HepG2 (cell line): ENCODE measurements around the gene HLA-G. TPM values are rescaled to one million over a fixed set of nuclear protein-coding genes. Genes with fewer than 3 reads are reported as not detected.
A peak's percentile ranks its signal among the peaks of the same experiment; 100 is the strongest.

ENCODE experiments used
- BRD4 ChIP-seq: sonication (generic); formaldehyde crosslinking; IDR thresholded peaks from 2 replicates; pipeline ENCODE4 v1.4.0; 2020; ENCODE audit warnings: missing genetic modification reagents
- CENPX ChIP-seq: sonication (generic); formaldehyde crosslinking; IDR thresholded peaks from 2 replicates; pipeline ENCODE4 v1.9.0; 2021; ENCODE audit warnings: mild to moderate bottlenecking, missing genetic modification reagents, moderate library complexity
- GATAD1 ChIP-seq: IDR thresholded peaks from 2 replicates; pipeline ENCODE4 v1.6.1; 2016; ENCODE audit warnings: missing genetic modification reagents, missing compliant biosample characterization
- GZF1 ChIP-seq: sonication (generic); formaldehyde crosslinking; IDR thresholded peaks from 2 replicates; pipeline ENCODE4 v1.5.1; 2020; ENCODE audit warnings: mild to moderate bottlenecking, missing genetic modification reagents
- IKZF4 ChIP-seq: sonication (generic); formaldehyde crosslinking; IDR thresholded peaks from 2 replicates; pipeline ENCODE4 v1.5.1; 2020; ENCODE audit warnings: borderline replicate concordance, mild to moderate bottlenecking, low read depth, missing genetic modification reagents; ENCODE audit errors: not compliant biosample characterization
- IRF1 ChIP-seq: sonication (generic); formaldehyde crosslinking; IDR thresholded peaks from 2 replicates; pipeline ENCODE4 v1.4.0; 2020; ENCODE audit warnings: low read depth, mild to moderate bottlenecking, missing genetic modification reagents
- IRF2 ChIP-seq: IDR thresholded peaks from 2 replicates; pipeline ENCODE4 v1.6.1; 2018; ENCODE audit warnings: missing genetic modification reagents, missing compliant biosample characterization
- KDM6A ChIP-seq: IDR thresholded peaks from 2 replicates; pipeline ENCODE4 v1.6.1; 2016; ENCODE audit warnings: low read depth
- MBNL3 ChIP-seq: fragments of 250-450 bp; sonication (Bioruptor Pico); conservative IDR thresholded peaks from 2 replicates; pipeline ENCODE4 v1.8.0; 2022; ENCODE audit warnings: mild to moderate bottlenecking, inconsistent platforms
- PHB2 ChIP-seq: fragments of 450-650 bp; IDR thresholded peaks from 2 replicates; pipeline ENCODE4 v1.6.1; 2018; ENCODE audit not compliant: partially characterized antibody
- RARG ChIP-seq: sonication (generic); formaldehyde crosslinking; IDR thresholded peaks from 2 replicates; pipeline ENCODE4 v1.4.0; 2020; ENCODE audit warnings: low read depth, mild to moderate bottlenecking, missing genetic modification reagents
- RBM39 ChIP-seq: fragments of 200-400 bp; formaldehyde crosslinking; IDR thresholded peaks from one replicate; pipeline ENCODE4 v1.6.1; 2018; ENCODE audit warnings: antibody characterized with exemption, mild to moderate bottlenecking, low read depth, low read length; ENCODE audit not compliant: poor library complexity, severe bottlenecking
- REPIN1 ChIP-seq: sonication (generic); formaldehyde crosslinking; IDR thresholded peaks from 2 replicates; pipeline ENCODE4 v1.8.0; 2022; ENCODE audit warnings: missing genetic modification reagents, low read depth, mild to moderate bottlenecking, borderline replicate concordance
- SAFB2 ChIP-seq: sonication (generic); formaldehyde crosslinking; IDR thresholded peaks from 2 replicates; pipeline ENCODE4 v1.5.1; 2020; ENCODE audit warnings: missing genetic modification reagents, low read depth, mild to moderate bottlenecking, borderline replicate concordance
- TBP ChIP-seq: sonication (generic); formaldehyde crosslinking; IDR thresholded peaks from 2 replicates; pipeline ENCODE4 v1.5.0; 2020; ENCODE audit warnings: missing genetic modification reagents
- TFE3 ChIP-seq: IDR thresholded peaks from 2 replicates; pipeline ENCODE4 v1.6.1; 2016
- YEATS2 ChIP-seq: sonication (generic); formaldehyde crosslinking; IDR thresholded peaks from 2 replicates; pipeline ENCODE4 v1.4.0; 2020; ENCODE audit warnings: missing genetic modification reagents, borderline replicate concordance
- ZBTB14 ChIP-seq: sonication (generic); formaldehyde crosslinking; IDR thresholded peaks from 2 replicates; pipeline ENCODE4 v1.4.0; 2020; ENCODE audit warnings: missing genetic modification reagents
- ZBTB46 ChIP-seq: sonication (generic); formaldehyde crosslinking; IDR thresholded peaks from 2 replicates; pipeline ENCODE4 v1.4.0; 2020; ENCODE audit warnings: mild to moderate bottlenecking, missing genetic modification reagents, borderline replicate concordance
- ZFP37 ChIP-seq: sonication (generic); formaldehyde crosslinking; IDR thresholded peaks from 2 replicates; pipeline ENCODE4 v1.4.0; 2020; ENCODE audit warnings: missing genetic modification reagents, borderline replicate concordance
- ZNF253 ChIP-seq: sonication (generic); formaldehyde crosslinking; IDR thresholded peaks from 2 replicates; pipeline ENCODE4 v1.8.0; 2022; ENCODE audit warnings: mild to moderate bottlenecking, missing genetic modification reagents, borderline replicate concordance
- ZNF331 ChIP-seq: sonication (generic); formaldehyde crosslinking; IDR thresholded peaks from 2 replicates; pipeline ENCODE4 v1.4.0; 2020; ENCODE audit warnings: missing genetic modification reagents
- ZNF414 ChIP-seq: sonication (generic); formaldehyde crosslinking; IDR thresholded peaks from 2 replicates; pipeline ENCODE4 v1.5.0; 2020; ENCODE audit warnings: missing genetic modification reagents
- ZNF766 ChIP-seq: sonication (generic); formaldehyde crosslinking; IDR thresholded peaks from 2 replicates; pipeline ENCODE4 v1.5.0; 2020; ENCODE audit warnings: missing genetic modification reagents, borderline replicate concordance
- polyA plus RNA-seq, 8 experiments: library from polyadenylated mRNA; depleted of rRNA in 3 of 8; stranded (reverse) in 7 of 8; unstranded in 1 of 8; fragments of >200 nt; fragmentation: Illumina TruSeq in 4 of 8; extraction: Trizol in 4 of 8; gene quantifications; 2 replicates each; pipeline versions ENCODE4 v1.2.1 to v1.2.3, GENCODE V29; 2011 to 2016; ENCODE audit warnings: low read depth in 4 of 8, missing spikeins in 1 of 8, mixed read lengths in 1 of 8; ENCODE audit not compliant: insufficient read depth in 1 of 8
- total RNA-seq, 5 experiments: library from RNA; depleted of rRNA; stranded (reverse); fragments of >200 nt; fragmentation: Illumina TruSeq; extraction: Trizol; gene quantifications; 2 replicates each; pipeline ENCODE4 v1.2.3, GENCODE V29; 2016; ENCODE audit warnings: low read depth in 1 of 5

The HLA-G gene
- total and polyA plus RNA-seq, 2 of the 13 experiments (the other 11 are each of a cell fraction or from before 2014, with no cell fraction given), result 0.29 to 0.30 TPM

GRCh38 chr6:29847871-29848630, 20.4 kb downstream of the HLA-G start (continued):
- TF ChIP-seq YEATS2 (CRISPR knock-in tag), result peak; percentile 48; the same call in 1 of the 2 replicates
- TF ChIP-seq GATAD1 (CRISPR knock-in tag), result 0 out of 2 replicates have a peak, but pooled peaks have one; percentile 27
- TF ChIP-seq TFE3, result 0 out of 2 replicates have a peak, but pooled peaks have one; percentile 15
- TF ChIP-seq IKZF4 (CRISPR knock-in tag), result no peak
- TF ChIP-seq ZFP37, result peak; percentile 80
- no peak for TF ChIP-seq ZNF414 (CRISPR knock-in tag)
- no peak for TF ChIP-seq TBP
- no peak for TF ChIP-seq ZBTB14
- 0 out of 2 replicates have a peak, but pooled peaks have one; percentile 23 for TF ChIP-seq ZNF331 (CRISPR knock-in tag)
- TF ChIP-seq GZF1, result no peak
- TF ChIP-seq PHB2, result no peak
- no peak for TF ChIP-seq CENPX (CRISPR knock-in tag)
- no peak for TF ChIP-seq SAFB2
- no peak for TF ChIP-seq ZBTB46 (CRISPR knock-in tag)
- TF ChIP-seq IRF2, result no peak; the same call in 1 of the 2 replicates
- TF ChIP-seq IRF1 (CRISPR knock-in tag), result no peak
- TF ChIP-seq REPIN1 (CRISPR knock-in tag), result 0 out of 2 replicates have a peak, but pooled peaks have one; percentile 66
- no peak for TF ChIP-seq KDM6A (CRISPR knock-in tag)
- 0 out of 2 replicates have a peak, but pooled peaks have one; percentile 41 for TF ChIP-seq BRD4 (CRISPR knock-in tag)
- 0 out of 2 replicates have a peak, but pooled peaks have one; percentile 26 for TF ChIP-seq ZNF766 (CRISPR knock-in tag)
- TF ChIP-seq MBNL3, result no peak
- TF ChIP-seq ZNF253 (CRISPR knock-in tag), result no peak
- no peak for TF ChIP-seq RARG (CRISPR knock-in tag)
- no peak for TF ChIP-seq RBM39
